Measurements from ENCODE around the gene MCC. TPM values are rescaled to one million over a fixed set of nuclear protein-coding genes. Genes with fewer than 3 reads are reported as not detected.

Gene MCC
- total RNA-seq, 1 donor from 2014 or later, result 46.1 TPM

DNA sequence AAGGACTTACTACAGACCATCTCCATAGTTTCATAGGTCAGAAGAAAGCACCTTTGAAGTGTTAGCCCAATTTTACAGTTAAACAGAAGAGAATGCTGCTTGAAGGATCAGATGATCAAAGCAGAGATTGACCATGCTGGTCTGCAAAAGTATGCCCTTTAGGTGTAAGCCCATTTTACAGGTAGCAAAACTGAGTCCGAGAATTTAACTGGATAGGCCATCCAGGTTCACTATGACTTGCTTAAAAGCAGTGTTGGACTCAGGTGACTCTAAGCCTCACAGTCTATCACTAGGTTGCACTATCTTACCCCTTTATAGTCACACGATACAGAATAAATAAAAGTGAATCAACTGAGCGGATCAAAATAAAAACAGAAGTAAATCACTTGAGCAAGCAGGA lies 299.0 kb downstream of the MCC start:
- Mint-ChIP-seq H3K4me1 (ENCODE audit: low read depth, unreplicated experiment) (peaks cover 32% of the 10 kb centered on the region), H3K9me3 (ENCODE audit: unreplicated experiment) (peaks cover 9% of the 10 kb centered on the region), H3K4me3 (ENCODE audit: unreplicated experiment) (no peak overlapping the region), H3K36me3 (ENCODE audit: unreplicated experiment) (peaks cover 22% of the 10 kb centered on the region), H3K27ac (ENCODE audit: unreplicated experiment) (no peak overlapping the region), H3K27me3 (ENCODE audit: unreplicated experiment) (no peaks in the 10 kb centered on the region)
- TF ChIP-seq, protein P1, sequence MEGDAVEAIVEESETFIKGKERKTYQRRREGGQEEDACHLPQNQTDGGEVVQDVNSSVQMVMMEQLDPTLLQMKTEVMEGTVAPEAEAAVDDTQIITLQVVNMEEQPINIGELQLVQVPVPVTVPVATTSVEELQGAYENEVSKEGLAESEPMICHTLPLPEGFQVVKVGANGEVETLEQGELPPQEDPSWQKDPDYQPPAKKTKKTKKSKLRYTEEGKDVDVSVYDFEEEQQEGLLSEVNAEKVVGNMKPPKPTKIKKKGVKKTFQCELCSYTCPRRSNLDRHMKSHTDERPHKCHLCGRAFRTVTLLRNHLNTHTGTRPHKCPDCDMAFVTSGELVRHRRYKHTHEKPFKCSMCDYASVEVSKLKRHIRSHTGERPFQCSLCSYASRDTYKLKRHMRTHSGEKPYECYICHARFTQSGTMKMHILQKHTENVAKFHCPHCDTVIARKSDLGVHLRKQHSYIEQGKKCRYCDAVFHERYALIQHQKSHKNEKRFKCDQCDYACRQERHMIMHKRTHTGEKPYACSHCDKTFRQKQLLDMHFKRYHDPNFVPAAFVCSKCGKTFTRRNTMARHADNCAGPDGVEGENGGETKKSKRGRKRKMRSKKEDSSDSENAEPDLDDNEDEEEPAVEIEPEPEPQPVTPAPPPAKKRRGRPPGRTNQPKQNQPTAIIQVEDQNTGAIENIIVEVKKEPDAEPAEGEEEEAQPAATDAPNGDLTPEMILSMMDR (IDR thresholded peaks at IDR 0.05; ENCODE audit: partially characterized antibody, unreplicated experiment), result no peak
- DNase-seq, result no peak

DNA sequence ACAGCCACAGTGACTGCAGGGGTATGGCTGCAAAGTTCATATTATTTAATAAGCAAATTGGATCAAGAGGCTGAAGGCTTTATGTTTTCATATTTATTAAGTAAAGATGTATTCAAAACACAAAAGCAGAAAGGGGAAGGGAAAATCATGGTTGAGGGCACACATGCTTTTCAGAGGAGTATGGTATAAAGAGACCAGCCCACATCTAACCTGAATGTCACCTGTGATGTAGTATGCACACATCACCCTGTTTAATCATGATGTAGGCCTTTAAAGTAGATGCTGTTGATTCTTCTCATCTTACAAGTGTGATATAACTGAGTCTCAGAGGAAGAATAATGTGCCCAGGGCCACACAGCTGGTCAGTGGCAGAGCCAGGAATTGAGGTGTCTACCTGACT lies 299.8 kb downstream of the MCC start:
- Mint-ChIP-seq H3K4me1 (ENCODE audit: low read depth, unreplicated experiment) (peaks cover 35% of the 10 kb centered on the region), H3K27ac (ENCODE audit: unreplicated experiment) (no peak overlapping the region), H3K27me3 (ENCODE audit: unreplicated experiment) (peaks cover 1% of the 10 kb centered on the region), H3K36me3 (ENCODE audit: unreplicated experiment) (peaks cover 20% of the 10 kb centered on the region), H3K9me3 (ENCODE audit: unreplicated experiment) (peaks cover 10% of the 10 kb centered on the region), H3K4me3 (ENCODE audit: unreplicated experiment) (no peak overlapping the region)
- TF ChIP-seq, protein P1 (IDR thresholded peaks at IDR 0.05; ENCODE audit: partially characterized antibody, unreplicated experiment), result no peak
- DNase-seq, result no peak

DNA sequence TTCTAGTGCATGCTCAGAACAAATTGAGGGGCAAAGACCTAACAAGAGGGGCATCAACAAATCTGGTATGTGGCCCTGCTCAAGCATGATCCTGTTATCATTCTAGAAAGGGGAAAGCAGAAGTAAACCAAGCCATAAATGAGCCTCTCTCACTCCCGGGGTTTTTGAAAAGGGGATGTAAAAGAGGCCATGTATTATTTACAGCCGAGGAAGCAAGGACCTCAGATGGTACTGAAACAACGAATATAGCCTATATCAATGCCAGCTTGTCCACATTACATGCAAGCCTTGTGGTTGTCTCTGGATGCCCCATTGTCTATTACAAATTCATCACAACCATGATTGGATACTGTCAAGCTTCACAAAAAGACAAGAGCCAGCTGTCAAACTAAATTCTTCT lies 300.3 kb downstream of the MCC start:
- H3K27me3 Mint-ChIP-seq (ENCODE audit: unreplicated experiment), result peaks cover 3% of the 10 kb centered on the region
- H3K4me1 Mint-ChIP-seq (ENCODE audit: low read depth, unreplicated experiment), result peaks cover 39% of the 10 kb centered on the region
- TF ChIP-seq, protein P1 (IDR thresholded peaks at IDR 0.05; ENCODE audit: partially characterized antibody, unreplicated experiment), result no peak
- DNase-seq, result no peak
- no peak overlapping the region for H3K4me3 Mint-ChIP-seq (ENCODE audit: unreplicated experiment)
- no peak overlapping the region for H3K27ac Mint-ChIP-seq (ENCODE audit: unreplicated experiment)
- peaks cover 15% of the 10 kb centered on the region for H3K36me3 Mint-ChIP-seq (ENCODE audit: unreplicated experiment)
- H3K9me3 Mint-ChIP-seq (ENCODE audit: unreplicated experiment), result peaks cover 12% of the 10 kb centered on the region

DNA sequence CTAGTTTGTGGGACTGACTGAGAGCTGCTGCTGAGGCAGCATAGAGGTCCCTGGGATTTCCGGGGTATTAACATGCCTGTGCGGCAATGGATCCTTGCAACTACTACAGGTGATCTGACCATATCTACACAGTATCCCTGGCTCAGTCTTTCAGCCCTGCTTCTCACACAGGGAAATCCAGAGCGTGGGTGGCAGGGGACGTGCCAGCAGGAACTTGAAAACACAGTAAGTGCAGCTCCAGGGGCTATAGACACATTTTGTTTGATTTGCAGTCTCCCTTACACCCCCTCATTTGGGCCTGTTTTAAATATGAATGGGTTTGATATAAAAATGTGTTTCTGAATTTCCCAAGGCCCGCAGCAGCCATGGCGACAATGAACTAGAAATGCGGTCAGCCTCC lies 302.2 kb downstream of the MCC start:
- TF ChIP-seq, protein P1 (IDR thresholded peaks at IDR 0.05; ENCODE audit: partially characterized antibody, unreplicated experiment), result no peak
- peaks cover 6% of the 10 kb centered on the region for H3K36me3 Mint-ChIP-seq (ENCODE audit: unreplicated experiment)
- no peak overlapping the region for H3K27ac Mint-ChIP-seq (ENCODE audit: unreplicated experiment)
- H3K9me3 Mint-ChIP-seq (ENCODE audit: unreplicated experiment), result peaks cover 9% of the 10 kb centered on the region
- H3K4me1 Mint-ChIP-seq (ENCODE audit: low read depth, unreplicated experiment), result peaks cover 56% of the 10 kb centered on the region
- DNase-seq, result no peak
- H3K27me3 Mint-ChIP-seq (ENCODE audit: unreplicated experiment), result peaks cover 5% of the 10 kb centered on the region
- no peak overlapping the region for H3K4me3 Mint-ChIP-seq (ENCODE audit: unreplicated experiment)

DNA sequence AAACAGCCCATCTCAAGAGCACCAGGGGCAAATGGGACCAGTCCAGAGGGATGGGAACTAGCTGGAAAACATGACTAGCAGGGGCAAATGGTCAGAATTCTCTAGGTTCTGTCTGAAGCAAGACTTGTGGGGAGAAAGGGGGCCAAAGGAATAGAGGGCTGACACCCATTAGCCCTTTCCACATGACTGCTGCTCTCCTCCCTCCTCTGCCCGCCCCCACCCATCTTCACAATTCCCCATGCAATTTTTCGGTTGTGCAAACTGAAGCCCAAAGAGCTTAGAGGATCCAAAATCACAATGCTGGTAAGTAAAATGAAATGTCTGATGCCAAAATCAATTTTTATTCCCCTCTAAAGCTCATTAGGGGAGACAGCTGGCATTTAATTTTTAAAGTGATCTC lies 304.6 kb downstream of the MCC start:
- H3K27me3 Mint-ChIP-seq (ENCODE audit: unreplicated experiment), result peaks cover 8% of the 10 kb centered on the region
- no peaks in the 10 kb centered on the region for H3K36me3 Mint-ChIP-seq (ENCODE audit: unreplicated experiment)
- DNase-seq, result no peak
- TF ChIP-seq, protein P1 (IDR thresholded peaks at IDR 0.05; ENCODE audit: partially characterized antibody, unreplicated experiment), result no peak
- peak overlapping the region; percentile 76 for H3K4me3 Mint-ChIP-seq (ENCODE audit: unreplicated experiment)
- peak overlapping the region; percentile 93 for H3K27ac Mint-ChIP-seq (ENCODE audit: unreplicated experiment)
- H3K9me3 Mint-ChIP-seq (ENCODE audit: unreplicated experiment), result peaks cover 8% of the 10 kb centered on the region
- H3K4me1 Mint-ChIP-seq (ENCODE audit: low read depth, unreplicated experiment), result peaks cover 74% of the 10 kb centered on the region
